GM11168 (cell line): ENCODE measurements around the gene HK3.
"Not testable (repeated sequence)": the region's sequence is repeated elsewhere in the genome, so short reads cannot be mapped to it uniquely, and the experiment has no call there.

ENCODE experiments used
- in situ Hi-C: fragments of 300-500 bp; cut with MboI; formaldehyde crosslinking; loops from one replicate; pipeline ENCODE4 v1.12.0; 2022; ENCODE audit warnings: low sequenced_read_pairs; ENCODE audit not compliant: unreplicated experiment

The HK3 gene

DNA sequence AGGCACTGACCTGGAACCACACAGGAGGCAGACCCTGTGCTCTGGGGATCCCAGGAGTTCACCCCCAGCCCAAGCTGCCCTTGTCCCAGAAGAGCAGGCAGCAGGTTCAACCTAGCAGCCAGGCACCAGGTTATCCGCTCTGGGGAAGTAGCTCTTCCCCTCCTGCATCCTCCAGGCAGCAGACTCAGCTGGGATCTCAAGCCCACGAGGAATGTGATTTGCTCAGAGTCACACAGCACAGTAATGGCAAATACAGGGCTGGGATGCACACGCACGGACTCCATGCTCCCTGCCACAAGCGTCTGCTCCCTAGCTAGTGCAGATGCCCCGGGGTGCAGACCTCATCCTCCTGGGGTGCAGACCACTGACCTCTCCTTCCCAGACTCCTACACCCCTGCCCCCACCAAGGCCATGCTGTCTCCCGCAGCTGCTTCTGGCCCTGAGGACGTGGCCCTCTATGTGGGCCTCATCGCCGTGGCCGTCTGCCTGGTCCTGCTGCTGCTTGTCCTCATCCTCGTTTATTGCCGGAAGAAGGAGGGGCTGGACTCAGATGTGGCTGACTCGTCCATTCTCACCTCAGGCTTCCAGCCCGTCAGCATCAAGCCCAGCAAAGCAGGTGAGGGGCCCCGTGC lies 25.5 kb downstream of the HK3 start:
- in situ Hi-C loops, result no loop called here

DNA sequence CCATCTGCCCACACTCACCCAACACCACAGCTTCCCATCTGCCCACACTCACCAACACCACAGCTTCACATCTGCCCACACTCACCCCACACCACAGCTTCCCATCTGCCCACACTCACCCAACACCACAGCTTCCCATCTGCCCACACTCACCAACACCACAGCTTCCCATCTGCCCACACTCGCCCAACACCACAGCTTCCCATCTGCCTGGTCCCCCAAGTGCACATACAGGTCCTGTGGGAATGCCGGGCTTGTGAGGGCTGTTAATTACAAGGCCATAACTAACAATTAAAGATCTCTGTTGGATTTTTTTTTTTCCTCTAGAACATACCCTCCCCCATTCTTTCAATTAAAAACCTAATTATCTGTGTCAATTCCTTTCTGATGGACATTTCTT lies 26.1 kb downstream of the HK3 start:
- in situ Hi-C loops, result not testable (repeated sequence)

DNA sequence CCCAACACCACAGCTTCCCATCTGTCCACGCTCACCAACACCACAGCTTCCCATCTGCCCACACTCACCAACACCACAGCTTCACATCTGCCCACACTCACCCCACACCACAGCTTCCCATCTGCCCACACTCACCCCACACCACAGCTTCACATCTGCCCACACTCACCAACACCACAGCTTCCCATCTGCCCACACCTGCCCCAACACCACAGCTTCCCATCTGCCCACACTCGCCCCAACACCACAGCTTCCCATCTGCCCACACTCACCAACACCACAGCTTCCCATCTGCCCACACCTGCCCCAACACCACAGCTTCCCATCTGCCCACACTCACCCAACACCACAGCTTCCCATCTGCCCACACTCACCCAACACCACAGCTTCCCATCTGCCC lies 26.6 kb downstream of the HK3 start:
- in situ Hi-C loops, result not testable (repeated sequence)

DNA sequence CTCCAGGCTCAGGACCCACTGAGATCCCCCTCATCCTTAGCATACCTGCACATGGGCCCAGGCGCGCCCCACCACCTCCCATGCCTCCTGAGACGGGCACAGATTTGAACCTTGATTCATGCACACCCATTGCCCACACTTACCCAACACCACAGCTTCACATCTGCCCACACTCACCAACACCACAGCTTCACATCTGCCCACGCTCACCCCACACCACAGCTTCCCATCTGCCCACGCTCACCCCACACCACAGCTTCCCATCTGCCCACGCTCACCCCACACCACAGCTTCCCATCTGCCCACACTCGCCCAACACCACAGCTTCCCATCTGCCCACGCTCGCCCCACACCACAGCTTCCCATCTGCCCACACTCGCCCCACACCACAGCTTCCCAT lies 28.5 kb downstream of the HK3 start:
- in situ Hi-C loops, result not testable (repeated sequence)

- in situ Hi-C loops, result no loop called here
Measured at GRCh38 chr5:176870110-176870591, 29.0 kb downstream of the HK3 start.

- in situ Hi-C loops, result no loop called here
Measured at GRCh38 chr5:176869501-176870109, 29.5 kb downstream of the HK3 start.

- in situ Hi-C loops, result no loop called here
Measured at GRCh38 chr5:176868731-176869130, 30.4 kb downstream of the HK3 start.

- in situ Hi-C loops, result no loop called here
Measured at GRCh38 chr5:176868126-176868525, 31.0 kb downstream of the HK3 start.

GRCh38 chr5:176866707-176867310 lies 32.3 kb downstream of the HK3 start:
- in situ Hi-C loops, result no loop called here

DNA sequence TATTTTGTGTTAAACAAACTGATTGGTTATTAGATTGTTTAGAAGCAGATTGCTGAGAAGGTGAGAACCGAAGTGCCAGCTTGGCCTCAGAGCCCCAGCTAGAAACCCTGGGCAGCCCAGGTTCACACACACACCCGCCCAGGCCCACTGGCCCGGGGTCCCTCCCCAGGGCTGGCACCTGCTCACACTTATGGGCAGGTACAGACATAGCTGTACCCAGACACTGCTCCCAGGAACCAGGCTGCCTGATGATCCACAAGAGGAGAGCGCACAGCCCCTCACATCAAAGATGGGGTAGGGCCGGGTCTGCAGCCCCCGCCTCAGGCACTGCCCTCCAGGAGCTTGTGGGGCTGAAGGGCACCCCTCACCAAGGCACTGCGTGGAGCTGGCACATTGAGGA lies 33.2 kb downstream of the HK3 start:
- in situ Hi-C loops, result no loop called here

DNA sequence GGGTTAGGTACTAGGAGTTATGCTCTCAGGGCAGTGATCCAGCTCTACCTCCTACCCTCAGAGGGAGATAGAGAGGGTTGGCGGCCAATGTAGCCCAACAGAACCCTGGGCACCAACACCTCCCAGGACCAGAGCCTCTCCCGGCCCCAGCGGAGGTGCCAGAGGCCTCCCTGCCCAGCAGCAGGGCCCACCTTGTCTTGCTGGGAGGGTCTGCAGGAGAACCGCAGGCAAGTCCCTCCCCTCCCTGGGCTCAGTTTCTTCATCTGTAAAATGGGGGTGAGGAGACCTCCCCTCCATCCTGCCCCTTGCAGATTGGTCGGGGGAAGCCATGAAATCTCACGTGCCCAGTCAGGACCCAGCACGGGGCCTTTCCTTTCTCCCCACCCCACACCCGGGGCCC lies 34.4 kb downstream of the HK3 start:
- in situ Hi-C loops, result no loop called here

- in situ Hi-C loops, result no loop called here
Measured at GRCh38 chr5:176863765-176864098, 35.4 kb downstream of the HK3 start.

DNA sequence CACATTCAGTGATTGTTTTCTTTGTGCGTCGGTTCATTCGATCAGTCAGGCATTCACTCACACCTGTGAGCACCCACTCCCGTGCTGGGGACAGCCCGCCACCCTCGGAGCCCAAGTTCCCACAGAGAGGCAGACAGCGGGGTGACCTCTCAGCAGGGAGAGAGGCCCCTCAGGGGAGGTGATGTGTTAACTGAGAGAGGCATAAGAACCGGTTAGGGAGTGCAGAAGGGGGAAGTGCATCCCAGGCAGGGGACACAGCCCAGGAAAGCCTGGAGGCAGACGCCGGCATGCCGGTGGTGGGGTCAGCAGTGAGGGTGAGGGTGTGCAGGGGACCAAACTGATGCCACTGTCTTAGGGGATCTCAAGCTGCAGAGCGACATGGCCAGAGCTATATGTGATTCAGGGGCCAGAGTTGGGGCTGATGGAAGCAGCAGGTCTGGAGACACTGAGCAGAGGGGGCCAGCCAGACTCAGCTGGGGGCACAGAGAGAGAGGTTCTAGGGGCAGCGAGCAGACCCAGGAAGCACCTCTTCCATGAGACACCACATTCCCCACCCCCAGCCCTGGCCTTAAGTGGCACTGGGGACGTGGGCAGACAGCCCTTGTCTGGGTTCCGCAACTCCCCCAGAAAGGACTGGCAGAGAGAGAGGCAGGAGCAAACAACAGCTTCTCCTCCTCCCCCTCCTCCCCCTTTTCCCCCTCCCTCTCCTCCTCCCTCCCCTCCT lies 35.9 kb downstream of the HK3 start:
- in situ Hi-C loops, result no loop called here

DNA sequence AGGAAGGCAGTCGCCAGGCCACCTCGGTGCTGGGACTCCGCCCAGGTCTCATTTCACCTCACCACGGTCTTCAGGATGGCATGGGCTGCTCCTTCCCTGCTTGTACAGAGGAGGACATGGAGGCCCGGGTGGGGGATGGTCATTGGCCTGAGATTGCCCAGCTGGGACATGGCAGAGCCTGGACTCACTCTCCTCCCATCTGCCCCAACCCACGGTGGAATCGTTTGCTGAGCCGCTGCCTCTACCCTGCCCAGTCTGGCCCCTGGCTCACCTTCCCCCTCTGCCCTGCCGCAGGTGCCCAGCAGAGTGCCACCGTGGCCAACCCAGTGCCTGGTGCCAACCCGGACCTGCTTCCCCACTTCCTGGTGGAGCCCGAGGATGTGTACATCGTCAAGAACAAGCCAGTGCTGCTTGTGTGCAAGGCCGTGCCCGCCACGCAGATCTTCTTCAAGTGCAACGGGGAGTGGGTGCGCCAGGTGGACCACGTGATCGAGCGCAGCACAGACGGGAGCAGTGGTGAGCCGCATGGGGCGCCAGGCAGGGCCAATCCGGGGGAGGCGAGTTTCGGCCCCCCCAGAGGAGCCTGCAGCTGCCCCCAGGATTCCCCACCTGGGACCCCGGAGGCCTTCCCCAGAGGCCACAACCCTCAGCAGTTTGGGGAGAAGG lies 36.7 kb downstream of the HK3 start:
- in situ Hi-C loops, result no loop called here

DNA sequence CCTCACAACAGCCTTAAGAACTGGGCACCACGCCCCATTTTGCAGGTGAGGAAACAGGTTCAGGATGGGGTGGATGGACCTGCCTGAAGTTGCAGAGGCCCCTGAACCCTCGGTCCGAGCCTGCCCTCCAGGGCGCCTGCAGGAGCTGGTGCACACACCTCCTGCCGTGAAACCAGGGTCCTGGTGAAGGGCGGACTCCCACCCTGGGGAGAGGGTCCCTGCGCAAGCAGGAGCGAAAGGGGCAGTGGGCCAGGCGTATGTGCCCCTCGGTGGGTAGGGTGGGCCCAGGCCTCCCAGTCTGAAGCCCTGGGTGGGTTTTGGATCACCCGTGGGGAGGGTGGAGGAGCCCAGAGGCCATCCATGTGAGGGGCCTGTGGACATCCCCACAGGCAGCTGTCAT lies 37.9 kb downstream of the HK3 start:
- in situ Hi-C loops, result no loop called here

GRCh38 chr5:176860381-176860780 lies 38.8 kb downstream of the HK3 start:
- in situ Hi-C loops, result no loop called here

- in situ Hi-C loops, result no loop called here
Measured at GRCh38 chr5:176859916-176860315, 39.2 kb downstream of the HK3 start.

- in situ Hi-C loops, result no loop called here
Measured at GRCh38 chr5:176857894-176858273, 41.3 kb downstream of the HK3 start.

GRCh38 chr5:176857216-176857893 lies 41.8 kb downstream of the HK3 start:
- in situ Hi-C loops, result no loop called here

- in situ Hi-C loops, result no loop called here
Measured at GRCh38 chr5:176856746-176857145, 42.4 kb downstream of the HK3 start.
